Mesothelial cell of epicardium (in vitro differentiated cells): ENCODE results near the gene CD163. TPM values are rescaled to one million over a fixed set of nuclear protein-coding genes. Genes with fewer than 3 reads are reported as not detected.

ENCODE experiments used
- DNase-seq, 2 experiments: peaks; one replicate each; pipeline ENCODE4 v3.0.0; 2021; ENCODE audit warnings: low spot score in 2 of 2; ENCODE audit not compliant: unreplicated experiment in 2 of 2
- H3K27ac Mint-ChIP-seq: 2 replicates; pipeline ENCODE4 v1.8.0; 2021; ENCODE audit warnings: mixed read lengths
- H3K27me3 Mint-ChIP-seq: 2 replicates; pipeline ENCODE4 v1.8.0; 2021; ENCODE audit warnings: low read depth, mixed read lengths
- H3K36me3 Mint-ChIP-seq: 2 replicates; pipeline ENCODE4 v1.8.0; 2021; ENCODE audit warnings: mixed read lengths
- H3K4me1 Mint-ChIP-seq: 2 replicates; pipeline ENCODE4 v1.8.0; 2021; ENCODE audit warnings: mixed read lengths
- H3K4me3 Mint-ChIP-seq: 2 replicates; pipeline ENCODE4 v1.8.0; 2021; ENCODE audit warnings: mild to moderate bottlenecking, moderate library complexity, mixed read lengths
- H3K9me3 Mint-ChIP-seq: 2 replicates; pipeline ENCODE4 v1.8.0; 2021; ENCODE audit warnings: mixed read lengths
- CTCF ChIP-seq: fragments of 200-600 bp; sonication (generic); IDR thresholded peaks from one replicate; pipeline ENCODE4 v1.5.0; 2021; ENCODE audit warnings: antibody characterized with exemption; ENCODE audit not compliant: unreplicated experiment
- total RNA-seq: library from RNA; stranded (reverse); gene quantifications from 3 replicates; pipeline ENCODE4 v1.2.1, GENCODE V29; 2021

CD163 gene
- total RNA-seq, 1 donor from 2014 or later, result 0.36 TPM

GRCh38 chr12:7495136-7495535, 8.4 kb downstream of the CD163 start:
- Mint-ChIP-seq H3K27ac (no peak overlapping the region), H3K36me3 (no peaks in the 10 kb centered on the region), H3K4me1 (peaks cover 16% of the 10 kb centered on the region), H3K4me3 (no peak overlapping the region), H3K27me3 (peaks cover 19% of the 10 kb centered on the region), H3K9me3 (peaks cover 7% of the 10 kb centered on the region)
- no peak for DNase-seq
- TF ChIP-seq CTCF, result no peak

GRCh38 chr12:7493006-7493405, 10.6 kb downstream of the CD163 start:
- TF ChIP-seq CTCF, result no peak
- H3K27ac Mint-ChIP-seq, result no peak overlapping the region
- H3K9me3 Mint-ChIP-seq, result peaks cover 7% of the 10 kb centered on the region
- DNase-seq, result no peak
- peaks cover 7% of the 10 kb centered on the region for H3K4me1 Mint-ChIP-seq
- H3K27me3 Mint-ChIP-seq, result peaks cover 21% of the 10 kb centered on the region
- H3K36me3 Mint-ChIP-seq, result no peaks in the 10 kb centered on the region
- H3K4me3 Mint-ChIP-seq, result no peak overlapping the region

- Mint-ChIP-seq H3K27ac (no peak overlapping the region), H3K36me3 (no peaks in the 10 kb centered on the region), H3K9me3 (no peaks in the 10 kb centered on the region), H3K27me3 (peaks cover 23% of the 10 kb centered on the region), H3K4me3 (no peak overlapping the region), H3K4me1 (no peaks in the 10 kb centered on the region)
- no peak for TF ChIP-seq CTCF
- no peak for DNase-seq
Measured at GRCh38 chr12:7486512-7486911, 17.1 kb downstream of the CD163 start.

GRCh38 chr12:7485095-7485494, 18.5 kb downstream of the CD163 start:
- no peak for TF ChIP-seq CTCF
- Mint-ChIP-seq H3K27ac (no peak overlapping the region), H3K27me3 (peaks cover 15% of the 10 kb centered on the region), H3K4me1 (no peaks in the 10 kb centered on the region), H3K36me3 (no peaks in the 10 kb centered on the region), H3K4me3 (no peak overlapping the region), H3K9me3 (no peaks in the 10 kb centered on the region)
- no peak for DNase-seq

GRCh38 chr12:7483343-7483742, 20.2 kb downstream of the CD163 start:
- TF ChIP-seq CTCF, result no peak
- Mint-ChIP-seq H3K4me3 (no peak overlapping the region), H3K9me3 (no peaks in the 10 kb centered on the region), H3K27me3 (peaks cover 15% of the 10 kb centered on the region), H3K4me1 (peaks cover 4% of the 10 kb centered on the region), H3K27ac (no peak overlapping the region), H3K36me3 (no peaks in the 10 kb centered on the region)
- no peak for DNase-seq

GRCh38 chr12:7479771-7480170, 23.8 kb downstream of the CD163 start:
- Mint-ChIP-seq H3K36me3 (no peaks in the 10 kb centered on the region), H3K9me3 (peaks cover 11% of the 10 kb centered on the region), H3K27me3 (peaks cover 15% of the 10 kb centered on the region), H3K27ac (no peak overlapping the region), H3K4me3 (no peak overlapping the region), H3K4me1 (peaks cover 4% of the 10 kb centered on the region)
- DNase-seq, result no peak
- no peak for TF ChIP-seq CTCF
